NCI-H1105 treated with DMSO at 0.1 percent for 48 hours (cell line): Measurements from ENCODE around the gene TRPV2.
A peak's percentile ranks its signal among the peaks of the same experiment; 100 is the strongest.
"Not testable (repeated sequence)": the region's sequence is repeated elsewhere in the genome, so short reads cannot be mapped to it uniquely, and the experiment has no call there.

Experiments used
- DNase-seq: peaks from one replicate; lab custom pipeline; 2025; lab: John Stamatoyannopoulos, UW

TRPV2 gene

GRCh38 chr17:16438173-16438556 lies 22.8 kb downstream of the TRPV2 start:
- no peak for DNase-seq

GRCh38 chr17:16438557-16439302 lies 23.4 kb downstream of the TRPV2 start:
- peak; percentile 100 for DNase-seq

GRCh38 chr17:16439303-16439791 lies 24.0 kb downstream of the TRPV2 start:
- DNase-seq, result no peak

GRCh38 chr17:16439811-16440351 lies 24.5 kb downstream of the TRPV2 start:
- no peak for DNase-seq

- DNase-seq, result not testable (repeated sequence)
These were observed 25.0 kb downstream of the TRPV2 start for GRCh38 chr17:16440354-16440753.

- DNase-seq, result no peak
These were observed 25.7 kb downstream of the TRPV2 start for GRCh38 chr17:16440901-16441629.

- no peak for DNase-seq
These were observed 26.8 kb downstream of the TRPV2 start for GRCh38 chr17:16442141-16442540.

GRCh38 chr17:16442594-16443510 lies 27.5 kb downstream of the TRPV2 start:
- DNase-seq, result no peak

GRCh38 chr17:16443511-16444257 lies 28.3 kb downstream of the TRPV2 start:
- no peak for DNase-seq

GRCh38 chr17:16444258-16444886 lies 29.0 kb downstream of the TRPV2 start:
- DNase-seq, result no peak

GRCh38 chr17:16446338-16446983 lies 31.1 kb downstream of the TRPV2 start:
- DNase-seq, result no peak

- no peak for DNase-seq
These were observed 32.3 kb downstream of the TRPV2 start for GRCh38 chr17:16447676-16448075.

GRCh38 chr17:16448490-16448889 lies 33.1 kb downstream of the TRPV2 start:
- no peak for DNase-seq

GRCh38 chr17:16449121-16449570 lies 33.8 kb downstream of the TRPV2 start:
- DNase-seq, result no peak

GRCh38 chr17:16450028-16450427 lies 34.7 kb downstream of the TRPV2 start:
- no peak for DNase-seq

- not testable (repeated sequence) for DNase-seq
These were observed 36.9 kb downstream of the TRPV2 start for GRCh38 chr17:16452268-16452667.

- DNase-seq, result no peak
These were observed 38.1 kb downstream of the TRPV2 start for GRCh38 chr17:16453493-16453851.

GRCh38 chr17:16455997-16456741 lies 40.8 kb downstream of the TRPV2 start:
- DNase-seq, result no peak

GRCh38 chr17:16456742-16457316 lies 41.5 kb downstream of the TRPV2 start:
- no peak for DNase-seq
